ENCODE results near the gene ANKMY1.

The ANKMY1 gene

GRCh38 chr2:240481720-240482119, 76.1 kb downstream of the ANKMY1 start:
- Histone ChIP-seq H3K4me3 (replicated peaks; ENCODE audit: insufficient read depth, low read length) (no peak overlapping the region), H3K27ac (replicated peaks) (no peak overlapping the region), H3K27me3 (ENCODE audit: insufficient read depth, poor library complexity, severe bottlenecking) (no peaks in the 10 kb centered on the region)
- TF ChIP-seq POLR2AphosphoS5 (IDR thresholded peaks at IDR 0.05; ENCODE audit: low read depth) (no peak), REST (IDR thresholded peaks at IDR 0.05; ENCODE audit: insufficient replicate concordance, low read depth) (no peak), GABPA (IDR thresholded peaks at IDR 0.05; ENCODE audit: low read depth) (no peak), SPI1 (IDR thresholded peaks at IDR 0.05; ENCODE audit: borderline replicate concordance, low read depth) (no peak)
- TF ChIP-seq, protein P1, sequence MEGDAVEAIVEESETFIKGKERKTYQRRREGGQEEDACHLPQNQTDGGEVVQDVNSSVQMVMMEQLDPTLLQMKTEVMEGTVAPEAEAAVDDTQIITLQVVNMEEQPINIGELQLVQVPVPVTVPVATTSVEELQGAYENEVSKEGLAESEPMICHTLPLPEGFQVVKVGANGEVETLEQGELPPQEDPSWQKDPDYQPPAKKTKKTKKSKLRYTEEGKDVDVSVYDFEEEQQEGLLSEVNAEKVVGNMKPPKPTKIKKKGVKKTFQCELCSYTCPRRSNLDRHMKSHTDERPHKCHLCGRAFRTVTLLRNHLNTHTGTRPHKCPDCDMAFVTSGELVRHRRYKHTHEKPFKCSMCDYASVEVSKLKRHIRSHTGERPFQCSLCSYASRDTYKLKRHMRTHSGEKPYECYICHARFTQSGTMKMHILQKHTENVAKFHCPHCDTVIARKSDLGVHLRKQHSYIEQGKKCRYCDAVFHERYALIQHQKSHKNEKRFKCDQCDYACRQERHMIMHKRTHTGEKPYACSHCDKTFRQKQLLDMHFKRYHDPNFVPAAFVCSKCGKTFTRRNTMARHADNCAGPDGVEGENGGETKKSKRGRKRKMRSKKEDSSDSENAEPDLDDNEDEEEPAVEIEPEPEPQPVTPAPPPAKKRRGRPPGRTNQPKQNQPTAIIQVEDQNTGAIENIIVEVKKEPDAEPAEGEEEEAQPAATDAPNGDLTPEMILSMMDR (IDR thresholded peaks at IDR 0.05; ENCODE audit: insufficient read depth, low read length), result no peak
- no peak for DNase-seq (ENCODE audit: low read depth in 1 of 2, low spot score in 1 of 2)

GRCh38 chr2:240480834-240481623, 76.8 kb downstream of the ANKMY1 start:
- TF ChIP-seq SPI1 (IDR thresholded peaks at IDR 0.05; ENCODE audit: borderline replicate concordance, low read depth) (no peak), GABPA (IDR thresholded peaks at IDR 0.05; ENCODE audit: low read depth) (no peak), REST (IDR thresholded peaks at IDR 0.05; ENCODE audit: insufficient replicate concordance, low read depth) (no peak), POLR2AphosphoS5 (IDR thresholded peaks at IDR 0.05; ENCODE audit: low read depth) (no peak)
- TF ChIP-seq, protein P1 (IDR thresholded peaks at IDR 0.05; ENCODE audit: insufficient read depth, low read length), result no peak

DNA sequence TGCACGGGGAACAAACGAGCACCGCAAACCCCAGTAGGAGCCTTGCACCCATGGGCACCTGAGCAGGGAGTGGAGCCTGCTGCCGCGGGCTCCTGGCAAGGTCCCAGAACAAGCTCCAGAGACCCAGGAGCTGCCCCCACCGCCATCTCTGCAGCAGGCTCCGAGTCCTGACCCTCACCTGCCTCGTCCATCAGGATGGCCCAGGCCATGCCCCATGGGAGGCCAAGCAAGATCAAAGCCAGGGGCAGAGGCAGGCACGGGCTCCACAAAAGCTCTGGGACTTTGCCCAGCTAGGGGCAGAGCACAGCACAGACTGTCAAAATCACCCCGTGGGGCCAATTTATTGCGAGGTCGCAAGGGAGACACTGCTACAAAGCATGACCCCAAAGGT, 78.7 kb downstream of the ANKMY1 start:
- TF ChIP-seq SPI1 (IDR thresholded peaks at IDR 0.05; ENCODE audit: borderline replicate concordance, low read depth) (no peak), GABPA (IDR thresholded peaks at IDR 0.05; ENCODE audit: low read depth) (no peak), REST (IDR thresholded peaks at IDR 0.05; ENCODE audit: insufficient replicate concordance, low read depth) (no peak), POLR2AphosphoS5 (IDR thresholded peaks at IDR 0.05; ENCODE audit: low read depth) (no peak)
- TF ChIP-seq, protein P1 (IDR thresholded peaks at IDR 0.05; ENCODE audit: insufficient read depth, low read length), result no peak
- Histone ChIP-seq H3K27ac (replicated peaks) (no peak overlapping the region), H3K4me3 (replicated peaks; ENCODE audit: insufficient read depth, low read length) (no peak overlapping the region), H3K27me3 (ENCODE audit: insufficient read depth, poor library complexity, severe bottlenecking) (no peaks in the 10 kb centered on the region)
- DNase-seq (ENCODE audit: low read depth in 1 of 2, low spot score in 1 of 2), result no peak

More at GRCh38 chr2:240480834-240481623, 76.8 kb downstream of the ANKMY1 start:
- Histone ChIP-seq H3K27me3 (ENCODE audit: insufficient read depth, poor library complexity, severe bottlenecking) (no peaks in the 10 kb centered on the region), H3K4me3 (replicated peaks; ENCODE audit: insufficient read depth, low read length) (no peak overlapping the region), H3K27ac (replicated peaks) (no peak overlapping the region)
- DNase-seq (ENCODE audit: low read depth in 1 of 2, low spot score in 1 of 2), result no peak
